ENCODE measurements around the gene ABI1.

ABI1 gene

DNA sequence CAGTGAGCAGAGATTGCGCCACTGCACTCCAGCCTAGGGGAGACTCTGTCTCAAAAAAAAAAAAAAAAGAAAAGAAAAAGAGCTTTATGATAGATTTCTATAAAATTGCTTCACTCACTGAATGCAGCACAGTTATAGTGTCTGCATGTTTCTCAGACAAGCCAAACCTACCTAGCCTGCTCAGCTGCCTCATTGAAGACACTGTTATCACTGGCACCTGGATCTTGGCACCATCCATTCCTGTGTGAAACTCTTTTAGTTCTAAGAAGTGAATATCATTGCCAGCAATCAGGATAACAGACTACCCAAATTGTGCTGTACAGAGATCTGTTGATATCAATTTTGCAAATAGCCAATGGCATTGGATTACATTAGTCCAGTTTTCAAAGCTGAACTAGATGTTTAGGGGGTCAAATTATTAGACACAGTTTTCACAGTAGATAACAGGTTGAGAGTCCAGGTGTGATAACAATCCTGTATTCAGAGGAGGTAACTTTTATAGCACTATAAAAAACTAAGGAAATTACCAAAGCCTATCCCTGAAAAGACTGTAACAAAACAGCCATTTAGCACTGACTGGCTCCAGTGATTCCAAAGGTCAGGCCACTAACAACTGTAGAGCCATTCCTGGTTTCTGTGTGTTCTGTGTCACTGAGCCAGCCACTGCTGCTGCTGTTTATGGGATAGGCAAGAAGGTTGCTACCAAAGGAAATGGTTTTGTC, 146.2 kb downstream of the ABI1 start:
- no peak for DNase-seq (ENCODE audit: low spot score)

DNA sequence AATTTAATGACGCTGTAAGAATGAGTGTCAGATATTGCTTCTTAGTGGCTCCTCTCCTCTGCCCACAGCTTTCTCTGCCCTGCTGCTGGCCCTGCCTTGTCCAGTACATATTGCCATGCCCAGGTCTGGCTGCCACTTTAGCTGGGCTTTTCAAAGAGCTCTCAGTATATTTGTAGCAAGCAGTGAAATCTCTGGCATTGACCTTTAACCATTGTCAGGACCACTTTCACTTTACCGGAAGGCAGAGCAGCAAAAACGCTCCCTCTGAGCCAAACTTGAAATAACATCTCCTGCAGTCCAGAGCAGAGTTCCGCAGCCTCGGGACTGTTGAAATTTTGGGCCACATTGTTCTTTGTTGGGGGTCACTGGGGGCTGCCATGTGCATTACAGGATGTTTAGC, 149.4 kb downstream of the ABI1 start:
- no peak for DNase-seq (ENCODE audit: low spot score)

DNA sequence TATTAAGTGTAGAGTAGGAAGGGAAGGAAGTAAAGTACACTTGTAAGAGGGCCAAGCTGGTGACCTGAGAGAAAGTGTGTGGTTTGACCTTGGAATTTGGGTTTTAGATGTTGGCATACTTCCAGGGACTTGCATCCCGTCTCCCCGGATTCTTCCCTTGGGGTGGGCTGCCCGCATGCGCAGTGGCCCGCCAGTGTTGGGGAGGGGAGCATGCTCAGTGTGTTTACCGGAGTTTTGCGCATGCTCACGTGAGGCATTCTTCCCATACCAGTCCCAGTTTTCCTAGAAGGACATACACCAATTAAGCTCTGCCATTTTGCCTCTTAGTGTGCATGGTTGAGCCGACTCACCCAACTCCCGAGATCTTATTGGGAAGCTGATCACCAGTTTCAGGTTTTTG, 153.8 kb downstream of the ABI1 start:
- no peak for DNase-seq (ENCODE audit: low spot score)

DNA sequence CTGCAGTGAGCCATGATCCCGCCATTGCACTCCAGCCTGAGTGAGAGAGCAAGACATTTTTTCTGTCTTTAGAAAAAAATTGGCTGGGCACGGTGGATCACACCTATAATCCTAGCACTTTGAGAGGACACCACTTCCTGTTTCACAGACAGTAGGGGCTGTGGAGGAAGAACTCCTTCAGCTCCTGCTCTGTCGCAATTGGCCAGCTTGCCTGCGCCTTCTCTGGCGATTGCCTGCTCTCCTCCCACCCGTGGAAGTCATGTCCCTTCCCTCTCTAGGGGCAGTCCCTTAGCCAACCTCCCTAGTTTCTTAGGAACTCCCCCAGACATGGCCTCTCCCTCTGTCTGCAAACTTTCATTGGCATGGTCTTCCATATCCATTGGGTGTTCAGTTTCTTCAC, 154.6 kb downstream of the ABI1 start:
- no peak for DNase-seq (ENCODE audit: low spot score)

DNA sequence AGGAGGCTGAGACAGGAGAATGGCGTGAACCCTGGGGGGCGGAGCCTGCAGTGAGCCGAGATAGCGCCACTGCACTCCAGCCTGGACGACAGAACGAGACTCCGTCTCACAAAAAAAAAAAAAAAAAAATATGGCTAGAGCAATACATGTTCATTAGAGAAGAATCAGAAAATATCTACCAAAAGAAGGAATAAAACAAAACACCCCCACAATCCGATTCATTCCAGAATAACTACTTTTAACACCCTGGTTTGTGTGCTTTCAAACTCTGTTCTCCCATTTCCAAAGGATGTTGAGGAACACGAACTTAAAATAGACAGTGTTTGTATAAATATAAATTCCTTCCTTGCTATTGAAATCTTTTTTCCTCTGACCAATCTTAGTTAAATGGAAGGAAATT, 156.8 kb downstream of the ABI1 start:
- no peak for DNase-seq (ENCODE audit: low spot score)

DNA sequence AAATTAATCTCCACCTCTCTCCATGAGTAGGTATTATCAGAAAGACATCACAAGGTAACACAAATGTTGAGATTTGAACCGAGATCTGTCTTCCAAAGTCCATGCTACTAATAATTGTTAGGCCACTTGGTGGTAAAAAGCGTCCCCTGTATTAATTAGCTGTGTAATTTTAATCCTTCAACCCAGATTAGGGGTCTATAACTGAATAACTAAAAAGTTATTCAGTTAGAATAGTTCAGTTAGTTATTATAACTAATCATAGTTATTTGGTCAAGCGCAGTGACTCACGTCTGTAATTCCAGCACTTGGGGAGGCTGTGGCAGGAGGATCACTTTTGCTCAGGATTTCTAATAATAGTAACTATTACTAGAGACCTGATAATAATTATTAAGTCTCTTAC, 157.7 kb downstream of the ABI1 start:
- DNase-seq (ENCODE audit: low spot score) = no peak

DNA sequence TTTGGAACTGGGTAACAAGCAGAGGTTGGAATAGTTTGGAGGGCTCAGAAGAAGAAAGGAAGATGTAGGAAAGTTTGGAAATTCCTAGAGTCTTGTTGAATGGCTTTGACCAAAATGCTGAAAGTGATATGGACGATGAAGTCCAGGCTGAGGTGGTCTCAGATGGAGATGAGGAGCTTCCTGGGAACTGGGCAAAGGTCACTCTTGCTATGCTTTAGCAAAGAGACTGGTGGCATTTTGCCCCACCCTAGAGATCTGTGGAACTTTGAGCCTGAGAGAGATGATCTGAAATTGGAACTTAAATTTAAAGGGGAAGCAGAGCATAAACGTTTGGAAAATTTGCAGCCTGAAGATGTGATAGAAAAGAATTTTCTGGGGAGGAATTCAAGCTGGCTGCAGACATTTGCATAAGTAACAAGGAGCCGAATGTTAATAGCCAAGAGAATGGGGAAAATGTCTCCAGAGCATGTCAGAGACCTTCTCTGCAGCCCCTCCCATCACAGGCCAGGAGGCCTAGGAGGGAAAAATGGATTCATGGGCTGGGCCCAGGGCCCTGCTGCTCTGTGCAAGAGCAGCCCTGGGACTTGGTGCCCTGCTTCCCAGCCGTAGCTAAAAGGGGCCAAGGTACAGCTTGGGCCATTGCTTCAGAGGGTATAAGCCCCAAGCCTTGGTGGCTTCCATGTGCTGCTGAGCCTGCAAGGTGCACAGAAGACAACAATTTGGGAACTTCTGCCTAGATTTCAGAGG, 159.7 kb downstream of the ABI1 start:
- no peak for DNase-seq (ENCODE audit: low spot score)

DNA sequence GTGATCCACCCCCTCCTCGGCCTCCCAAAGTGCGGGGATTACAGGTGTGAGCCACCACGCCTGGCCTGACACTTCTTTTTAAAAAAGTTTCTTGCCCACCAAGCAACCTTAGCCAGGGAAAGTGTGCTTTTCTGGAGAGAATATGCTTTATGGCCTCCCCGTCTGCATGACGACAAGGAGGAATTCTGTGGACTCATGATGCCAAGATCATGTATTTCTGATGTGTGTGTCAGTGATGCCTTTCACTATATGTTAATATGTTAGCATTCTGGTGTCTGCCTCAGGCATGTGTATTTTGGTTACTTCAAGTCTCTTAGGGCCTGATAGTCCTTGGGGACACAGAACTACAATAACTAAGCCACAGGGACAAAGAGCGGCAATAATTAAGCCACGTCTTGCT, 161.1 kb downstream of the ABI1 start:
- DNase-seq (ENCODE audit: low spot score) = no peak

DNA sequence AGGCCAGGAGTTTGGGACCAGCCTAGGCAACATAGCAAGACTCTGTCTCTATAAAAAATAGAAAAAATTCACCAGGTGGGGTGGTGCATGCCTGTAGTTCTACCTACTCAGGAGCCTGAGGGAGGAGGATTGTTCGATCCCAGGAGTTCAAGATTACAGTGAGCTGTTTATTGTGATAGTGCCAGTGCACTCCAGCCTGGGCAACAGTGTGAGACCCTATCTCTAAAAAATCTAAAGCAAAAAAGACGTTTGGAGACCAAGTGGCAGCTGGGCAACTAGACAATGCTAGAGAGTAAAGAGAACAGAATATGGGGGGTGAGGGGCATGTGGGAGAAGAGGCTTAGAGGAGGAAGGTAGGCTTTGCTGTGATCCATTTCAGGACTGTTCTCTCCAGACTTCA, 161.8 kb downstream of the ABI1 start:
- no peak for DNase-seq (ENCODE audit: low spot score)

DNA sequence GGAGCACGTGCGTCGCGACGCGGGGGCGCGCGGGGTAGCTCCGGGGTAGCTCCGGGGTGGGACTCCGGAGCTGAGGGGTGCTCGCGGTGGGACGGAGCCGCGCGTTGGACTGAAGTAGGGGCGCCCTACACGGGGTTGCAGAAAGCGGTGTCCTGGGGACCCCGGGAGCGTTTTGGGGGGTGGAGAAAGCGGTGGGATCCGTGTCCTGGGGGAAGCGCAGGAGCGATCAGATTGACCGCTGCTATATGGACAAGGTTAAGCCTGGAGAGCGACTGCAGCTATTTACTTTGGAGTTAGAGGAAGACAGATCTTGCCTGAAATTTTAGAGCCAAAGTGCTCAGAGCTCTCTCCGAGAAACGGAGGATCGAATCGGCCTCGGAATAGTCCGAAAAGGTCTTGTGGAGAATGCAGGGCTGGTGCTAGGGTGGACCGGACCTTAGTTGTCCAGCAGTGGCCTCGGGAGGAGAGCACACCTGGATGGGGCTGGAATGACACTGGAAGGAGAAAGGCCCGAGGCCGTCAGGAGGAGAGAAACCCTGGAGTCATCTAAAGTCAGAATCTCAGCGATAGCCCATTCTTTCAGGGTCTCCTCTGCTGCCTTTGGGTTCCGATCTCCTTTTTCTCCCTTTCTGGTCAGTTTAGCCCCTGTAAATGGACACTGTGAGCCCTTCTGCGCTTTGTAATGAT, 162.7 kb downstream of the ABI1 start:
- peak; percentile 14 for DNase-seq (ENCODE audit: low spot score)

DNA sequence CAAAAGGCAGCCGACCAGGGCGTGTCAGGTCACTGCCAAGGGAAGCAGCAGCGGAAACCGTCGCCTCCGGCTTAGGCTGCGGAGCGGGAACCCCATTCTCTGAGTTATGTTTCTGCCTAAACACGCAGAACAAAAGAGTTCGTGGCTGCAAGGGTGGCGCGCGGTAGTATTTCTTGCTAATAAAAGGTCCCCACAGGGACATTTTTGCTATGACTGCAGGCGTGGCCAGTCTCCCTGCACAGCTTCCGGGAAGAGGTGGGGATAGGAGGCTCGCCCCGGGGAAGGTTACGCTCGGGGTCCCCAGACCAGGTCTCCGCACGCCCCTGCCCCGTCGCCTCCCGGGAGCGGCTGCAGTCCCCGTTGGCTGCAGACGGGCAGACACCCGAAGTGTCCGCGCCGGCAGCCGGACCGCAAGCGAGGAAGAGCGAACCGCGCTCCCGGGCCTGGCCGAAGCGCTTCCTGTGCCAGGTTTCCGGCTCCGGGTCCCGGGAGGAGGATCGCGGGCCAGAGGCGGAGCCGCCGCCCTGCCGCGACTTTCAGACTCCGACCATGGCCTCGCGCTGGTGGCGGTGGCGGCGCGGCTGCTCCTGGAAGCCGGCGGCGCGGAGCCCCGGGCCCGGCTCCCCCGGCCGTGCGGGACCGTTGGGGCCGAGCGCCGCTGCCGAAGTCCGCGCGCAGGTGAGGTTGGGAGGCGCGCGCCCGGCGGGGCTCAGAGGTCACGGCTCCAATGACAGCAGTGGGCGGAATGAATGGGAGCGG, 163.4 kb downstream of the ABI1 start, which contains the start of gene PDSS1:
TSS of gene PDSS1 (plus strand) at position 539 of the 759 bp plus-strand sequence. CDS start at position 550, 11 bp downstream.
- peak; percentile 95 for DNase-seq (ENCODE audit: low spot score)

DNA sequence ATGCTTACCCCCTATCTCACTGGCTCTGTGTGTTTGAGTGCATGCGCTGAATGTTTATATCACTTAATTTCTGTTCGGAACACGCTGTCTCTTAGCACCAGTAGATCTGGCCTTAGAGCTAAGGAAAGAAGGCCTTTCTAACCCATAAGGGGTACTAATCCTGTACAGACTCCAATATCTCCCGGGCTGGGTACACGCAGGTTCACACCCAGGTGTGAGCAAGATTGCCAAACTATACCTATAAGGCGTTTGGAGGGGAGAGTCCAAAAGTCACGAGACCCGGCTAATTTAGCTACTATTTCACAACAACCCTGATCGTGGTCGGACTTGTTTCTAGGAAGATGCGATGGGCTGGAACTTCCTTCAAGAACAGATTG, 164.0 kb downstream of the ABI1 start:
- DNase-seq (ENCODE audit: low spot score) = no peak
